ENCODE measurements around the gene RPS2. TPM values are rescaled to one million over a fixed set of nuclear protein-coding genes. Genes with fewer than 3 reads are reported as not detected.

The RPS2 gene
- total RNA-seq, 1 experiment from 2014 or later = 4,395 TPM

DNA sequence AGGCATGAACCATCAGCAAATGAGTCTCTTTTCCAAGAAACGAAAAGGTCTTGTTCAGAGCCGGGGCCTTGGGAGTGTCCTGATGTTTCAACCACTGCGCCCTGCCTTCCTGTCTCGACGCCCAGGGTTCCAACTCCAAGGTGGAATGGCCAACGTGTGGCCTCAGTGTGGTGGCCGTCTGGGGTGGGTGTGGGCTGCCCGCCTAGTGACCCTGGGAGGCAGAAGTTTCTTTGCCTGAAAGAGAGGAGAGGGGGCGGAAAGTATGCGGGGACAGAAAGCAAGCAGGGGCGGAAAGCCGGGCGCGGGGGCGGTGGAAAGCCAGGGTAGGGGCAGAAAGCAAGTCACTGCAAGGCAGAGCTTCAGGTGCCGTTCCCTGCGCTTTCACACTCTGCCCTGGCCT lies 25.7 kb downstream of the RPS2 start (continued):
- TF ChIP-seq, protein P1, sequence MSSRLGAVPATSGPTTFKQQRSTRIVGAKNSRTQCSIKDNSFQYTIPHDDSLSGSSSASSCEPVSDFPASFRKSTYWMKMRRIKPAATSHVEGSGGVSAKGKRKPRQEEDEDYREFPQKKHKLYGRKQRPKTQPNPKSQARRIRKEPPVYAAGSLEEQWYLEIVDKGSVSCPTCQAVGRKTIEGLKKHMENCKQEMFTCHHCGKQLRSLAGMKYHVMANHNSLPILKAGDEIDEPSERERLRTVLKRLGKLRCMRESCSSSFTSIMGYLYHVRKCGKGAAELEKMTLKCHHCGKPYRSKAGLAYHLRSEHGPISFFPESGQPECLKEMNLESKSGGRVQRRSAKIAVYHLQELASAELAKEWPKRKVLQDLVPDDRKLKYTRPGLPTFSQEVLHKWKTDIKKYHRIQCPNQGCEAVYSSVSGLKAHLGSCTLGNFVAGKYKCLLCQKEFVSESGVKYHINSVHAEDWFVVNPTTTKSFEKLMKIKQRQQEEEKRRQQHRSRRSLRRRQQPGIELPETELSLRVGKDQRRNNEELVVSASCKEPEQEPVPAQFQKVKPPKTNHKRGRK (CRISPR knock-in tag; IDR thresholded peaks at IDR 0.05; ENCODE audit: borderline replicate concordance) = no peak

DNA sequence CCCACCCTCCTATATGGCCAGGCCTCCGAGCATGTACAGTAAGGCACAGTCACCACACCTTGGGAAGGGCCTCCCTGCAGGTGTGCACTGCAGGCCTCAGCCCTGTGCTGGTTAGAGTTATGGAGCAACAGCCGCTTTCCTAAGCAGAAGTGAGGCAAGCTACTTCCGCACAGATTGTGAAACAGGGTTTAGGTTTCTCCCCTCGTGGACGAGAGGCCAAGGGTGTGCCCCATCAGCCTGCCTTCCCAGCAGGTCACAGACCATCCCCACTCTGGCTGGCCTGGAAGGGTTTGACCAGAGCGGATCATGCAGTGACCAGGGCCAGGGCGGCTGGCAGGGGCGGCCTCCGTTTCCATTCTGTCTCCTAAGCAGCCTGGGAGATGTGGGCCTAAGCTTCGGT lies 26.3 kb downstream of the RPS2 start:
- ATAC-seq (no peak), DNase-seq (ENCODE audit: low spot score) (no peak)
- H3K4me3 Mint-ChIP-seq = no peak overlapping the region
- H3K36me3 Mint-ChIP-seq = peaks cover 12% of the 10 kb centered on the region
- H3K4me1 Mint-ChIP-seq = peaks cover 9% of the 10 kb centered on the region
- TF ChIP-seq ETV6 (CRISPR knock-in tag; IDR thresholded peaks at IDR 0.05) (no peak), ZNF396 (CRISPR knock-in tag; IDR thresholded peaks at IDR 0.05; ENCODE audit: borderline replicate concordance) (no peak), ELF4 (CRISPR knock-in tag; IDR thresholded peaks at IDR 0.05; ENCODE audit: low read depth) (no peak), RORB (CRISPR knock-in tag; IDR thresholded peaks at IDR 0.05) (no peak), MXD4 (CRISPR knock-in tag; IDR thresholded peaks at IDR 0.05; ENCODE audit: borderline replicate concordance) (no peak), SMAD3 (CRISPR knock-in tag; IDR thresholded peaks at IDR 0.05; ENCODE audit: borderline replicate concordance) (no peak), FOXP1 (CRISPR knock-in tag; IDR thresholded peaks at IDR 0.05; ENCODE audit: borderline replicate concordance) (no peak), KAT7 (CRISPR knock-in tag; IDR thresholded peaks at IDR 0.05; ENCODE audit: borderline replicate concordance) (no peak), TP53 (CRISPR knock-in tag; IDR thresholded peaks at IDR 0.05) (no peak), HMGA2 (CRISPR knock-in tag; IDR thresholded peaks at IDR 0.05) (no peak), CBFB (CRISPR knock-in tag; IDR thresholded peaks at IDR 0.05; ENCODE audit: low read depth) (no peak), OVOL2 (CRISPR knock-in tag; IDR thresholded peaks at IDR 0.05; ENCODE audit: borderline replicate concordance) (no peak), ATF1 (CRISPR knock-in tag; IDR thresholded peaks at IDR 0.05) (no peak), CREB1 (CRISPR knock-in tag; IDR thresholded peaks at IDR 0.05) (no peak)
- TF ChIP-seq, protein P2, sequence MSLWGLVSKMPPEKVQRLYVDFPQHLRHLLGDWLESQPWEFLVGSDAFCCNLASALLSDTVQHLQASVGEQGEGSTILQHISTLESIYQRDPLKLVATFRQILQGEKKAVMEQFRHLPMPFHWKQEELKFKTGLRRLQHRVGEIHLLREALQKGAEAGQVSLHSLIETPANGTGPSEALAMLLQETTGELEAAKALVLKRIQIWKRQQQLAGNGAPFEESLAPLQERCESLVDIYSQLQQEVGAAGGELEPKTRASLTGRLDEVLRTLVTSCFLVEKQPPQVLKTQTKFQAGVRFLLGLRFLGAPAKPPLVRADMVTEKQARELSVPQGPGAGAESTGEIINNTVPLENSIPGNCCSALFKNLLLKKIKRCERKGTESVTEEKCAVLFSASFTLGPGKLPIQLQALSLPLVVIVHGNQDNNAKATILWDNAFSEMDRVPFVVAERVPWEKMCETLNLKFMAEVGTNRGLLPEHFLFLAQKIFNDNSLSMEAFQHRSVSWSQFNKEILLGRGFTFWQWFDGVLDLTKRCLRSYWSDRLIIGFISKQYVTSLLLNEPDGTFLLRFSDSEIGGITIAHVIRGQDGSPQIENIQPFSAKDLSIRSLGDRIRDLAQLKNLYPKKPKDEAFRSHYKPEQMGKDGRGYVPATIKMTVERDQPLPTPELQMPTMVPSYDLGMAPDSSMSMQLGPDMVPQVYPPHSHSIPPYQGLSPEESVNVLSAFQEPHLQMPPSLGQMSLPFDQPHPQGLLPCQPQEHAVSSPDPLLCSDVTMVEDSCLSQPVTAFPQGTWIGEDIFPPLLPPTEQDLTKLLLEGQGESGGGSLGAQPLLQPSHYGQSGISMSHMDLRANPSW (CRISPR knock-in tag; conservative IDR thresholded peaks at IDR 0.05; ENCODE audit: low read depth) = no peak
- TF ChIP-seq, protein P3, sequence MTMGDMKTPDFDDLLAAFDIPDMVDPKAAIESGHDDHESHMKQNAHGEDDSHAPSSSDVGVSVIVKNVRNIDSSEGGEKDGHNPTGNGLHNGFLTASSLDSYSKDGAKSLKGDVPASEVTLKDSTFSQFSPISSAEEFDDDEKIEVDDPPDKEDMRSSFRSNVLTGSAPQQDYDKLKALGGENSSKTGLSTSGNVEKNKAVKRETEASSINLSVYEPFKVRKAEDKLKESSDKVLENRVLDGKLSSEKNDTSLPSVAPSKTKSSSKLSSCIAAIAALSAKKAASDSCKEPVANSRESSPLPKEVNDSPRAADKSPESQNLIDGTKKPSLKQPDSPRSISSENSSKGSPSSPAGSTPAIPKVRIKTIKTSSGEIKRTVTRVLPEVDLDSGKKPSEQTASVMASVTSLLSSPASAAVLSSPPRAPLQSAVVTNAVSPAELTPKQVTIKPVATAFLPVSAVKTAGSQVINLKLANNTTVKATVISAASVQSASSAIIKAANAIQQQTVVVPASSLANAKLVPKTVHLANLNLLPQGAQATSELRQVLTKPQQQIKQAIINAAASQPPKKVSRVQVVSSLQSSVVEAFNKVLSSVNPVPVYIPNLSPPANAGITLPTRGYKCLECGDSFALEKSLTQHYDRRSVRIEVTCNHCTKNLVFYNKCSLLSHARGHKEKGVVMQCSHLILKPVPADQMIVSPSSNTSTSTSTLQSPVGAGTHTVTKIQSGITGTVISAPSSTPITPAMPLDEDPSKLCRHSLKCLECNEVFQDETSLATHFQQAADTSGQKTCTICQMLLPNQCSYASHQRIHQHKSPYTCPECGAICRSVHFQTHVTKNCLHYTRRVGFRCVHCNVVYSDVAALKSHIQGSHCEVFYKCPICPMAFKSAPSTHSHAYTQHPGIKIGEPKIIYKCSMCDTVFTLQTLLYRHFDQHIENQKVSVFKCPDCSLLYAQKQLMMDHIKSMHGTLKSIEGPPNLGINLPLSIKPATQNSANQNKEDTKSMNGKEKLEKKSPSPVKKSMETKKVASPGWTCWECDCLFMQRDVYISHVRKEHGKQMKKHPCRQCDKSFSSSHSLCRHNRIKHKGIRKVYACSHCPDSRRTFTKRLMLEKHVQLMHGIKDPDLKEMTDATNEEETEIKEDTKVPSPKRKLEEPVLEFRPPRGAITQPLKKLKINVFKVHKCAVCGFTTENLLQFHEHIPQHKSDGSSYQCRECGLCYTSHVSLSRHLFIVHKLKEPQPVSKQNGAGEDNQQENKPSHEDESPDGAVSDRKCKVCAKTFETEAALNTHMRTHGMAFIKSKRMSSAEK (CRISPR knock-in tag; IDR thresholded peaks at IDR 0.05; ENCODE audit: borderline replicate concordance) = no peak
- TF ChIP-seq, protein P4, sequence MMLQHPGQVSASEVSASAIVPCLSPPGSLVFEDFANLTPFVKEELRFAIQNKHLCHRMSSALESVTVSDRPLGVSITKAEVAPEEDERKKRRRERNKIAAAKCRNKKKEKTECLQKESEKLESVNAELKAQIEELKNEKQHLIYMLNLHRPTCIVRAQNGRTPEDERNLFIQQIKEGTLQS (CRISPR knock-in tag; conservative IDR thresholded peaks at IDR 0.05) = no peak
- TF ChIP-seq, protein P5, sequence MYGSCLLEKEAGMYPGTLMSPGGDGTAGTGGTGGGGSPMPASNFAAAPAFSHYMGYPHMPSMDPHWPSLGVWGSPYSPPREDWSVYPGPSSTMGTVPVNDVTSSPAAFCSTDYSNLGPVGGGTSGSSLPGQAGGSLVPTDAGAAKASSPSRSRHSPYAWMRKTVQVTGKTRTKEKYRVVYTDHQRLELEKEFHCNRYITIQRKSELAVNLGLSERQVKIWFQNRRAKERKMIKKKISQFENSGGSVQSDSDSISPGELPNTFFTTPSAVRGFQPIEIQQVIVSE (CRISPR knock-in tag; IDR thresholded peaks at IDR 0.05; ENCODE audit: borderline replicate concordance) = no peak
- TF ChIP-seq, protein P6, sequence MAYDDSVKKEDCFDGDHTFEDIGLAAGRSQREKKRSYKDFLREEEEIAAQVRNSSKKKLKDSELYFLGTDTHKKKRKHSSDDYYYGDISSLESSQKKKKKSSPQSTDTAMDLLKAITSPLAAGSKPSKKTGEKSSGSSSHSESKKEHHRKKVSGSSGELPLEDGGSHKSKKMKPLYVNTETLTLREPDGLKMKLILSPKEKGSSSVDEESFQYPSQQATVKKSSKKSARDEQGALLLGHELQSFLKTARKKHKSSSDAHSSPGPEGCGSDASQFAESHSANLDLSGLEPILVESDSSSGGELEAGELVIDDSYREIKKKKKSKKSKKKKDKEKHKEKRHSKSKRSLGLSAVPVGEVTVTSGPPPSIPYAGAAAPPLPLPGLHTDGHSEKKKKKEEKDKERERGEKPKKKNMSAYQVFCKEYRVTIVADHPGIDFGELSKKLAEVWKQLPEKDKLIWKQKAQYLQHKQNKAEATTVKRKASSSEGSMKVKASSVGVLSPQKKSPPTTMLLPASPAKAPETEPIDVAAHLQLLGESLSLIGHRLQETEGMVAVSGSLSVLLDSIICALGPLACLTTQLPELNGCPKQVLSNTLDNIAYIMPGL (CRISPR knock-in tag; IDR thresholded peaks at IDR 0.05) = no peak
- TF ChIP-seq, protein P7, sequence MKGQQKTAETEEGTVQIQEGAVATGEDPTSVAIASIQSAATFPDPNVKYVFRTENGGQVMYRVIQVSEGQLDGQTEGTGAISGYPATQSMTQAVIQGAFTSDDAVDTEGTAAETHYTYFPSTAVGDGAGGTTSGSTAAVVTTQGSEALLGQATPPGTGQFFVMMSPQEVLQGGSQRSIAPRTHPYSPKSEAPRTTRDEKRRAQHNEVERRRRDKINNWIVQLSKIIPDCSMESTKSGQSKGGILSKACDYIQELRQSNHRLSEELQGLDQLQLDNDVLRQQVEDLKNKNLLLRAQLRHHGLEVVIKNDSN (CRISPR knock-in tag; IDR thresholded peaks at IDR 0.05) = no peak
- no peak overlapping the region for H3K27ac Mint-ChIP-seq
- ChIA-PET CTCF (interaction anchor here (1.0 kb wide), 1 partner anchor 9 kb away, joined by 3 read pairs; no protein-coding TSS in a partner anchor), POLR2A (no interaction called here)
- no peaks in the 10 kb centered on the region for H3K27me3 Mint-ChIP-seq (ENCODE audit: low read depth)
- H3K9me3 Mint-ChIP-seq = no peaks in the 10 kb centered on the region
